Measurements from ENCODE around the gene GRM4.
A peak's percentile ranks its signal among the peaks of the same experiment; 100 is the strongest.

The GRM4 gene

DNA sequence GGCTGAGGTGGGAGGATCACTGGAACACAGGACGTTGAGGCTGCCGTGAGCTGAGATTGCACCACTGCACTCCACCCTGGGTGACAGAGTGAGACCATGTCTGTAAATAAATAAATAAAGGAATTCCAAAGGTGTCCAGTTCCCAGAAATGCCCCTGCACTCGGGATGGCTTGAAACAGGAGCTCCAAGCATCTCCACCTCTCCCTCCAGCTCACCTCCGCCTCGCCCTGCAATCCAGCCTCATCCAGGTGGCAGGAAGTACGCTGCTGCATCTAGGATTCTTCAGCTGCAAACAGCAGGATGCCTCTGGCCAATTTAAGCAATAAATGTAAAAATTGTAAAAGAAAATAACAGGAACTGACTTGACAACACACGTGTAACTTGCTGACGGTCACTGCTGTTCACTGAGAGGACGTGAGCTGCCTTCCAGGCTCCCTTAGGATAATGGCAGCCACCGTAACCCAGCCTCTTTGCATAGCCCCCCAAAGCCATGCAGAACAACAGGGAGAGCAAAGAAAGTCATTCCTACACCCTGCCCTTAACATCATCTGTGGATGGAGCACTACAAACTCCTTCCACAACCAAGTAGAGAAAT, 11.4 kb upstream of the GRM4 start:
- no peak for DNase-seq

DNA sequence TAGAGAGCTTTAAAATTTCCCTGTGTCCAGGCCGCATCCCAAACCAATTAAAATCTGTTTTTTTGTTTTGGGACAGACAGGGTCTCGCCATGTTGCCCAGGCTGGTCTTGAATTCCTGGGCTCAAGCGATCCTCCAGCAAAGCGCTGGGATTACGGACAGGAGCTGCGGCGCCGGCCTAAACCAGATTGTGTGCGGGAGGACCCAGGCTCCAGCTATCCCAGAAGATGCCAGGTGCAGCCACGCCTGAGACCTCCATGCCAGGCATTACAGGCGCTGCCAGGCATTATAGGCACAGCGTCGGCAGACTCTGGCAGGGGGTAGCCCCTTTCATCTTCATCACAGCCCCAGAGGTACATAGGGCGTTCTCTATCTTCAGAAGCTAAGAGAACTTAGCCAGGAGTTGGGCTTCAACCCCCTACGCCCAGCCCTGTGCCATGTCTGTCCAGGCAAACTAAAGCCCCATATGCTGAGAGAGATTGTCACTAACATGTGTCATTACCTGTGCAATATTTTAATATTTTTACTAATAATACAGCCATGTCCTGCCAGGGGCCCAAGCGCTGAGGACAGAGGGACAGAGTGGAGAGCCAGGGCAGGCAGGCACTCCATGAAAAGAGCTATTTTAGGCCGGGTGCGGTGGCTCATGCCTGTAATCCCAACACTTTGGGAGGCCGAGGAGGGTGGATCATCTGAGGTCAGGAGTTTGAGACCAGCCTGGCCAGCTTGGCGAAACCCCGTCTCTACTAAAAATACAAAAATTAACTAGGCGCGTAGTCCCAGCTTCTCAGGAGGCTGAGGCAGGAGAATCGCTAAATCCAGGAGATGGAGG, 9.8 kb upstream of the GRM4 start:
- no peak for DNase-seq

DNA sequence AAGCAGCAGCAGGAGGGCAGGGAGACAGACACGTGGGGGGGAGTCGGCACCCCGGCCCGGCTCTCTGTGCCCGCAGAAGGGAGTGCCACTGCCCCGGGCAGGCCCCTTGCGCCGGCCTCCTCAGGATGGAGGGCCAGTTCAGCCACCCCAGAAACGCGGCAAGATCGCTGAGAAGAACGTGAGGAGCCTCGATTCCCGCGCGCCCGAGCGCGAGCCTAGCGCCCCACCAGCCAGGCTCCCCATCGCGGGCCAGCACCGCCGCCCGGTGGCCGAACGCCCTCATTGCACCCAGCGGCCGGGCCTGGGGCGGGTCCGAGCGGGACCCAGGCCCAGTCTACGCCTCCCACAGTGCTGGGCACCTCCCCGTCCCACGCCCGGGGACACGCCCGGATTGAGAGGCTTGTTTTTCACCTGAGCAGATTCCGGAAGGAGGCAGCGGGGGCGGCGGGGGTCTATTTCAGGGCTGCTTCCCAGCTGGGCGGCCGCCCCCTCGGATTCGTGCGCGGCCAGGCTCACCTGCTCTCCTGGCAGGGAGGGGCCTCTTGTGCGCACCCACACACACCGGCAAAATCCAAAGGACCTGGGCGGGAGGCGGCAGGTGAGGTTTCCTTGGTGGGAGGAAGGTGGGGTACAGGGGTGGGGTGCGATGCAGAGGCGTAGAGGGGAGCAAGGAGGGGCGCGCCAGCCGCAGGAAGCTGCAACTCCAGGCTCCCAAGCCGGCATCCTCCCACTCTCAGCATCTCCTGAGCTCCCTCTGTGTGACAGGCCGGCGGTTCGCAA, 9.0 kb upstream of the GRM4 start:
- no peak for DNase-seq

DNA sequence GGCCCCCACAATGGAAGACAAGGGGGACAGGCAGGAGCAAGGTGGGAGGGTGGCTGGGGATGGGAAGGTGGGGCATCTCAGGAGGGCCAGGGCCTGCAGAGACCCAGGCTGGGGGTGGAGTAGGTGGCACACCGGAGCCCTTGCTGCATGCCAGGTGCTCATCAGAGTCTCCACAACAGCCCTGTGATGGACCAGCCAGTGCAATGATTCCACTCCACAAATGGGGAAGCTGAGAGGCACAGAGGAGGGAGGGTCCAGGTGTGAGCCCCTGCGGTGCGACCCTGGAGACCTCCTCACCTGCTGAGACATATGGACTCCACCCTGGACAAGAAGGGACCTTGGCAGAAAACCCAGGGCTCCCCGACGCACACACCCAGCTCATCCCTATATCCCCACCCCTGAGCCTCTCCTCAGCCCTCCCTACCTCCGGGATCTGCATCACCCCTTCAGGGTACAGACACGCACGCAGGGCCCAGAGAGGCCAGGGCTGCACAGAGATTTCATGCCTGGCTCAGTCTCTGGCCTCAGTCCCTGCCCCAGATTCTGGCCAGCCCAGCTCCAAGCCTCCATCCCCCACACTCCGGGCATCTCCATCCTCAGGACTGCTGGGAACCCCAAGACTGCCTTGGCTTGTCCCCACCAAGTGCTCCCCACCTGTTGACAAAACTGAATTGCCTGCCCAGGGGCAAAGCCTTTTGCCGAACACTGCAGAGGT, 7.1 kb upstream of the GRM4 start:
- no peak for DNase-seq

DNA sequence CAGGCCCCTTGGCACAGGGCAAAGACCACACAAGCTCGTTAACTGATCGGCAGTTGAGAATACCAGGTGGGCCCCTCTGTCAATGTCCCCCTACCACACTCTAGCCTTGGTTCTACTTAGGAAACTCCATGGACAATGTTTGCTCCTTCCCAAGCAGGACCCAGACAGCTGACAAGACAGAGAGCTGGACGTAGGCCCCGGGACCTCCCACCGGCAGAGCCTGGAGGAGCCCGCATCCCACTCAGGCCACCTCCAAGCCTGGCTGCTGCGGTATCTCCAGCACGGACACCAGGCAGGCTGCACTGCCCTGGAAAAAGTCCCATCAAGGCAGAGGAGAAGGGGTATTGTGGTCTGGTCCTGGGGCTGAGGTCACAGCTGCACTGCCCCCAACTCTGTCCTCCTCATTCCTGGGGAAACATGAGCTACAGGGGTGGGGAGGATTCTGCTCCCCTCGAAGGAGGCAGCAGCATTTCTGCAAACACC, 6.2 kb upstream of the GRM4 start:
- no peak for DNase-seq

DNA sequence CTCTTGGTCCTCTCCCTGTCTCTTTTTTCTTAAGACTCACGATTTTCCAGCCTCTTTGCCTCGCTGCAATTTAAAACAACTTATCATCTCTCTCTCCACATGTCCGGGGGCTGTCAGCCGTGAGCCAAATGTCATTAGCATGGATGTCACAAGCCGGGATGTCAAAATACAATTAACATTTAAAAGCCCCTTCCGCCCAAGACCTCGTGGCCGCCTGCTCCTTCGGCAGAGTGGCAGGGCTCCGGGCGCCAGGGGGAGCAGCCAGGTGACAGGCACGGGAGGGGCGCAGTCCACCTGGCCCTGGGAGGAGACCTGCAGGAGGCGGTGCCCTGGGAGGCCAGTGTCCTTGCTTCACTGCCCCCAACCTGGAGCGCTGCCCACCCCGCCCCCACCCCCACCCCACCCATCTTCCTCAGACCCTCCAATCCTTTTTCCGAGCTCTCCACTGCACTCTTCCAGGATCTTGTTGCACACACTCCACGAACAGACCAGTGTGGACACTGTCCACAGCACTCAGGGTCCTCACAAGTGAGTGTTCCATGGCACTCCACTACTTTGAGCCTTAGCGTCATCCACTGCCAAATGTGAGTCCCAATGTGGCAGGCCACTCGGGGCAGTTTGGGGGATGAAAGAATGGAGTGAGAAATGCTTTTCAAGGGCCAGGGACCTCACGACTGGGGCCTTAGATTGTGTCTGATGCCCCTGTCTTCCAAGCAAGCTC, 5.6 kb upstream of the GRM4 start:
- no peak for DNase-seq

DNA sequence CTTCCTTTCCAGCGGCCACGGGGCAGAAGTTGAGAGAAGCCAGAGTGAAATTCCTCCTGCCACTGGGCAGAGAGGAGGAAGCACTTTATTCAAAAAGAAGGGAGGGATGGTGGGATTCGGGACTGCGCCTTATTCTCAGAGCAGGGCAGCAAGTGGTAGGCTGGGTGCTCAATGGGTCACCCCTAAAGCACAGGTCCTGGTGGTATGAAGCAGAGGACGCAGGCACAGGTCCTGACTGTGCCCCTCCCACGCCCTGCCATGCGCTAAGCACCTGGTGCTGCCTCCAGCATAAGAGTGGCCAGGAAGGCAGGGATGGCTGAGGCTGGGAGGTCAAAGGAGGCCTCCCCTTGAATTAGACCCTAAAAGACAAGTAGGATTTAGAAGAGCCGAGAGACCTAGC, 4.9 kb upstream of the GRM4 start:
- no peak for DNase-seq

DNA sequence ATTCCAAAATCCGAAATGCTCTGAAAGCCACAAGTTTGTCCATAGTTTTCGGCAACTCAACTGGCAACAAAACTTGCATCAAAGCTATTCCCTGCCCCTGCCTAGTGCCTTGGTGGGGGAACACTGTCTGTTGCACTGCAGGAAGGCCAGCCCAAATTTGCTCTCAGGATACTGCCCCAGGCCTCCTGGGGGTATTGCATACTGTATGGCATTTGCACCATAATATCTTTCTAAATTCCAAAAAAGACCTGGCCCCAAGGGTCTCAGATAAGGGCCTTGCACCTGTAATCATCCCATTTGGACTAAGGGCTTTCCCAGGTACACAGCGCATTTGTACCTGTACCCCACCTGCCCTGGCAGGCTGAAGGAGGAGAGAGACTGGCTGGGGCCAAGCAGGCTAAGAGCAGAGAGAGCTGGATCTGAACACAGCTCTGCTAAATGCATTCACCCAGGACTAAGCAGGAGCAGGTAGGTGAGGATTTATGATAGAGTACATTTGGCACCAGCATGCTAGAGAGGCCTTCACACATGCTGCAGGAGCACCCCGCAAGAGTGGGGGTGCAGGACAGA, 4.0 kb upstream of the GRM4 start:
- no peak for DNase-seq

DNA sequence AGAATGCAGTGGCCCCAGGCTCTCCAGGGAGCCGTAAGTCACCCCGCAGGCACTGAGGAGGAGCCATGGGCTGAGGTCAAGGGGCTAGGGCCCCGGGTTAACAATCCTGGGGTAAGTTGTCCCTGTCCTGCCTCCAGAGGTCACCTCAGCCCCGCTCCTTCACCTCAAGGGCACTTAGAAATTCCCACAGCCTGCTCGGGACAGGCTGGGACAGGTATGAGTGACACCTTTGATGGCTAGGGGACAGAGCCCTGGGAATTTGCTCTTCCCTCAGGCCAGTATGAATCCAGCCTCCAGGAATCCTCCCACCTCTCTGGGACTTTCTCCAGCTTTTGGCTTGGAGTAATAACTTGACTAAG, 3.5 kb upstream of the GRM4 start:
- no peak for DNase-seq

DNA sequence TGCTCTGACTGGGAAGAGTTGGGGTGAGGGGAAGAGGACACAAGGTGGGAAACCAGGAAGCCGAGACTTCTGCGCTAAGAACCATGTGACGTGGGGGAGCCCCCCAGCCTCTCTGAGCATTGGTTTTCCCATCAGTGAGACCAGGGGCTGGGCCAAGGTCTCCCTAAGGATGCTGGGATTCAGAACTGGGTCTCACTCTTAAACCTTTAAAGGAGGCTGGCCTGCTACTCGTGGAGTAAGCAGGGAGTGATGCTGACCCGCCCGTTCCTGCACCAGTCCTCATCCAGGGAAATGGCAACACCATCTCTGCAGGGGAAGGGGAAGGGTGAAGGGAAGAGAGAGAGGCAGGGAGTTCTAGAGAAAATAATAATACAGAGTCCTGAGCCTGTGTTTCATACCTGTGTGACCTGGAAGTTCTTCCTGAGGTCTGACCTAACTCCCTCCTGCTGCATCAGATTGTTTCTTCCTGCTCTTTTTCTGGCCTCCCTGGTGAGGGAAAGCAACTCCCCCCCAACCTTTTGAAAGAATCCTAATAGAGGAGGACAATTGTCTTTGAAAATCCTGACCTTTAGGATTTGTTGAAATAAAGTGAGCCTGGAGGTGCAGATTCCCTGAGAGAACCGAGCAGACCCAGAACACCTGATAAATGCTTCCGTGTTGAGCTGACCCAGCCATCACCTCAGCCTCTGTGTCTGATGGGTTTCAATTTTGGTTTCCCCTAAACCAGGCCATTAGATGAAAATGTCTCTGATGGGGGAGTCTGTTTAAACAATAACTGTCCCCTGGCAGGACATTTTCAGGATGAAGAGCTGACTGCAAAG, 3.0 kb upstream of the GRM4 start:
- DNase-seq: no peak

DNA sequence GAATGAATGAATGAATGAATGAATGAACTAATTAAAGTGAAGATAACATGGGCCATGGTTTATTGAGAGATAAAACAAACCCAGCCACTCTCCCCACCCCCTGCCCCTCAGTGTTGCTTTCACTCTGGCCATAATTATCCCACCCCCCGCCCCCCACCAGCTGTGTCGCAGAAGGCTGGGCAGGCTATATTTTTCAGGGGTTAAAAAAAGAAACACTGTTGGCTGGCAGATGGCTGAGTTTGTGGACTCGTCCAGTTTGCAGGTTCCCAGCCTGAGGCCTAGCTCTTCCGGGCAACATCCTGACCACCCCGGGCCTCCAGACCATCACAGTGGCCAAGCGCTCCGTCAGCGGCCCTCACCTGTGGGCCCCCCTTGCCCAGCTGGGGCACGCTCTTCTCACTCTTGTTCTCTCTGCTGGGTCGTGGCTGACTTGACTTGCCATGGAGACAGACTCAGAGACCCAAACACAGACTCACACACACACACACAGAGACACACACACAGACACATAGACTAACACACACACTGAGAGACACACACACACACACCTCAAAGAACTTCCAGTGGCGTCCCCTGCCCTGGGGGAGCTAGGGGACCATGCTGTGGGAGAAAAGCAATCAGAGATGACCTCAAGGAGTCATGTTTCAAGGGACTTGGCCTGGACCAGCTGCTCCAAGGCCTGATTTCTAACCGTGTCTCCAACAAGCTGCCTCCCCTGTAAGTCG, 2.2 kb upstream of the GRM4 start:
- no peak for DNase-seq

DNA sequence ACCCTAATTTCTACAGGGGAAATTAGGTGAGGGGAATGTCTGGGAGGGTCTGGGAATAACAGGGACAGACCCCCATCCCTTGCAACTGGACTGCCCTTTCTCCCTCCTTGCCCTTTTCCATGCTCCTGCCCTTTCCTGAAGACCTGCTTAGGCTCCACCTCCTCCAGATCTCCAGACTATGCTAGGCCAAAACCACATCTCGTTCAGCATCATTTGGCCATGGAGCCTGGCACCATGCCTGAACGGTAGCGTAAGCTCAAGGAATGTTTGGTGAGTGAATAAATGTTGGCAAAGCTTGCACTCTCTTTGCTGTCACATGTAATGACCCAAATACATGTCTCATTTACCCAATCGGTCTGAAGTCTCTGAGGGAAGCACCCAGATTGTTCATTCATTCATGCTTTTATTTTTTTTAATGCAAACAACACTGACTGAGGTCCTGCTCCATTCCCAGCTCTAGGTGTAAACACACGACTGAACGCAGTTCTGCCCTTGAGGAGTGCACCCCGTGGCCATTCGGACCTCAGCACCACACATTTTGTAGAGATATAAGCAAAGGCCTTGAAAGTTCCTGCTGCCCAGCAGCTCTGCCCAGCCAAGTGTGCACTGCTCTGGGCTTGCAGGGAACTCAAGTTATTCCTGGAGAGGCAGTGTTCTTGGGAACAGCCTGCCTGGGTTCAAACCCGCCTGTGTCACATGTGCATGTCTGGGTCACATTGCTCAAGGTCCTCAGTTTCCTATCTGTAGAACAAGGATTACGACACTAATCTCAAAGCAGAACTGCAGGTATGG, 1.1 kb upstream of the GRM4 start:
- no peak for DNase-seq

DNA sequence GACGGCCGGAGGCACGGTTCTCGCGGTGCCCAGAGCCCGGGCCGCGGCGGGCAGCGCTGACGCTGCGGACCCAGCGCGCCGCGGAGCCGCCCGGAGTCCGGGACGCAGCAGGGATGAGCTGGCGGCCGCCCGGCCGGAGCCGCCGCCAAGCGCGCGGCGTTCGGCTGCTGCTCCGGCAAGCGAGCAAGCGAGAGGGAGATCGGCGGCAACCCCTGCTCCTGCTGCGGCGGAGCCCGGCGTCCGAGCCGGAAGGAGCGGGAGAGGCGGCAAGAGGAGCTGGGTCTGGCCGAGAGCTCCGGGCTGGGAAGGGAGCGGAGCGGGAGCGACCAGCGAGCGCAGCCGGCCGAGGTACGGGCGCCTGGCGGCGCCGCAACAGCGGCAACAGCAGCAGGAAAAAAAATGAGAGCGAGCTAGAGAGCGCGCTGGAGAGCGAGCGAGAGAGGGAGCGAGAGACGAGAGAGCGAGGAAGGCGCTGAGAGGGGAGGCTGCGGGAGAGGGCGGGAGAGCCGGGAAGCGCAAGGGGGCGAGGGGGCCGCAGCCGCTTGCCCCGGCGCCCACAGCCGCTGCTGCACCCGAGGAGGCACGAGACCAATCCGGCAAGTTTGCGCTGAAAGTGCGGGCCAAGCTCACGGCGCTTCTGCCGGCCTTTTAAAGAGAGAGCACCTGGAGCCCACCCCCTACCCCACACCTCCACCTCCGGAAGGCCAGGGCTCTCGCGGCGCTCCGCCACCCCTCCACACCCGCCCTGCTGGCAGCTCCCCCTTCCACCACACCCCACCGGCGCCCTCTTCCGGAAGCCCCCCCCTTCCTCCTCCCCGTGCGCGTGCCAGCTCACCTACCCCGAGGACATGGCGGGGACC, 496 bp downstream of the GRM4 start:
- peak; percentile 30 for DNase-seq

DNA sequence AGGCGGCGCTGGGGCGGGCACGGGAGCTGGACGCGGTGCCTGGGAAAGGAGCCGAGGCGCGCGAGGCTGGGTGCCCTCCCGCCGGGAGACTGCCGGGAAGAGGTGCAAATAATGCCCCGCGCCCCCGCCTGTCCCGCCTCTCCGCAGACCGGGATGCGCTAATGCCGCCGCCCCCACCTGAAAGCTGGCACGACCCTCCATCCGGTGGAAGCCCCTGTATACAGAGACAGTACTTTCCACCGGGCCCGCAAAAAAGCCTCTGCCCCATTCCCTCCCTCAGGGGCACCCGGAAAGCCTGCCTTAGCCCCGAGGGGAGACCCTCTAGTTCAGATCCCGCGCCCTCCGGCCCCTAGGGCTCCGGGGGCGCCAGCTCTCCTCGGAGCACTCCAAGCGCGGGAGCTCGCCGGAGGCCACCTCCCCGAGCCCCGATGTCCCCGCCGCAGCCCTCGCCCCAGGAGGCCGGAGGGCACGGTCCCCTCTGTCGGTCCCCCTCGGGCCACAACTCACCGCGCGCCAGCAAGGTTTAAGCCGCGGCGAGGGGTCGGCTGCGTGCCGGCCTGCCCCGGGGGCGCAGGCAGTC, 1.2 kb downstream of the GRM4 start:
- no peak for DNase-seq

DNA sequence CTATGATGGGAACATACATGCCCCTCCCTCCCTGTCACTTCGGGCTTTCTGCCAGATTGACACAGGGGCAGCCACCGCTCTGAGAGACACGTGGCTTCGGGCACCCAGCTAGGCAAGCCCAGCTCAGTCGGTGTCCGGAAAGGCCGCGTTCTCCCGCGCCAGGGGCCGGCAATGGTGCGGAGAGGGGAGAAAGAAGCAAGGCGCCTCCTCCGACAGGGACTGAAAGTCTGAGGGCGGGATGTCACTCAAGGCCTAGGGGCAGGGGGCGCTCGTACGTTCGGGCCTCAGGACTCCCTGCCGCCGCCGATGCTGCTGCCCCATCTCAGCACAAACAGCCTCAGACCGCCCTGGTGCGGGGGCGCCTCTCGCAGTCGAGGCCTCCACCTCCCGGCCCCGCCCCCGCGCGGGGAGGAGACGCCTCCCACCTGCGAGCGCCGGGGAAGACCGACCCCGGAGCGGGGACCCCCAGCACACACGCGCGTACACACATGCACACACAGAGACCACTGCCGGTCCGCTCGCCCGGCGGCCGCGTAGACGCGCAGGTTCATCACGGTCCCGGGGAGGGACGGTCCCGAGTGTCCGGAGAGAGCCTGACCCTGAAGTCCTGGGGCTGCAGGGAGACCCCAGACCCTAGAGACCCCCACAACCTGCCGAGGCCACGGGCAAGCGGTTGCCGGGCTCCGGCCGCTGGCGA, 1.9 kb downstream of the GRM4 start:
- peak; percentile 33 for DNase-seq

DNA sequence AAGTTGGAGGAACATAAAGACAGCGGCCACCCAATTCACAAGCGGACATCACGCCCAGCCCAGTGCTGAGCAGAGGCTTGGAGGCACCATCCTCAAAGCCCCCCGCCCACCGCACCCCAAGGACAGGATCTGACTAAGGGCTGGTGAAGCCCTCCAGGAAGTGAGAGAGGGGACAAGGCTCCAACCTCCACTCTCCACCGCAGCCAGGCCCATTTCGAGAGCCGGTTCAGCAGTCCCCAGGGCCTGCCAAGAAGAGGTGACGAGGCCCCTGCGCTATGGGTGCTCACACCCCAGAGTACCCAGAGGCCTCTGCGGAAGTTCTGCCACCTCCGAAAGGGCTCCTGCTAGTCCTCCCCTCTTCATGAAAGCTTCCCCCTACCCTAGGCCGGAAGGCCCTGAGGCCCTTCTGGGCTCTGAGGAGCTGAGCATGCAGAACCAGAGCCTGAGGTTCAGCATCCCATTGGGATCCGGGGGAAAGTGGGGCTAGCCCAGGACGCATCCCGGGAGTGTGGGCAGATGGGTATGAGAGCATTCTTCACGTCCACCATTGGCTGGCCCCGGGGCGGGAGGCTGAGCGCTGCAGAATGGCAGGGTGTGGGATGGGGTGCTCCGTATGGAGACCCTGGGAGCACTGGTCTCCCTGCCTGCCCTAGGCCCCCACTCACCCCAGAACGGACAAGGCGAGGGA, 2.5 kb downstream of the GRM4 start:
- DNase-seq: no peak
